HL-60/S4 treated with phorbol 12-myristate 13-acetate at 8.2 ng/mL for 4 days and 3 days (cell line): Measurements from ENCODE around the gene AP1M2.
"Not testable (repeated sequence)": the region's sequence is repeated elsewhere in the genome, so short reads cannot be mapped to it uniquely, and the experiment has no call there.

ENCODE experiments used
- in situ Hi-C: fragments of 300-500 bp; cut with MboI; formaldehyde crosslinking; loops from 2 replicates; pipeline ENCODE4 v1.15.0; 2022; ENCODE audit warnings: low sequenced_read_pairs

Gene AP1M2

DNA sequence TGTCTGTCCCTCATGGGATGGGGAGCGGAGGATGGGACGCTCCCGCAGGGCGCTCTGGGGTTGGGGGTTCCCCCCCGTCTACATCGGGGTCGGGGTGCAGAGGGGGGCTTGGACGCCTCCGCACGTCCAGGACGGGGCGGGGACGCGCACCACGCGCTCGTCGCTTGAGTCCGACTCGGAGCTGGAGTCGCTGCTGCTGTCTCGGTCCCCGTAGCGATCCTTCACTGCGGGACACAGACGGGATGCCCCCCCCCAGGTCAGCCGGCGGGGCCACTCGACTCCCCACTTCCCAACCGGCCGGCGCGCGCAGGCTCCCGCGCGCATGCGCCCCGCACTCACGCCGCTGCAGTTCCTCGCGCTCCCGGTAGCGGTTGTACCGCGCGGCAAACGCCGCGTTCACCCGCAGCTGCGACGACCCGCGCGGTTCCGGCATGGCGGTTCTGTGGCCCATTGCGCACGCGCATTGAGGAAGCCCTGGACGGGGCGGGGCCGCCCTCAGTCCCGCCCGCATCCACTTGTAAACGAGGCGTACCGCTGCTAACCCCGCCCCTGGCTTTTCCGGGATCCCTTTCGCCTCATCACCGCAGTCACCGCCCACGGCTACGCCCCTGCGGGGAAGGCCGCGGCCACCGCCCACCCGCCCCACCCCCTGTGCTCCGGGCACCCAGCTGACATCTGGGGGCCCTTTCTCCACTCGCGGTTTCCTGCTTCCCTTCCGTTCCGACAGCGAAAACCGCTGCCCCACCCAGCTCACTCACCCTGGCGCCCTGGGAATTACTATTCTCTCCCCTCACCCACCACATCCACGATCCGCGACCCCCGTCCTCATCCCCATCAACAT, 21.3 kb downstream of the AP1M2 start, which contains the start of gene KRI1:
TSS of gene KRI1 (minus strand) at position 444 of the 841 bp plus-strand sequence. CDS start at position 433, 11 bp downstream.
- in situ Hi-C loops, result no loop called here

DNA sequence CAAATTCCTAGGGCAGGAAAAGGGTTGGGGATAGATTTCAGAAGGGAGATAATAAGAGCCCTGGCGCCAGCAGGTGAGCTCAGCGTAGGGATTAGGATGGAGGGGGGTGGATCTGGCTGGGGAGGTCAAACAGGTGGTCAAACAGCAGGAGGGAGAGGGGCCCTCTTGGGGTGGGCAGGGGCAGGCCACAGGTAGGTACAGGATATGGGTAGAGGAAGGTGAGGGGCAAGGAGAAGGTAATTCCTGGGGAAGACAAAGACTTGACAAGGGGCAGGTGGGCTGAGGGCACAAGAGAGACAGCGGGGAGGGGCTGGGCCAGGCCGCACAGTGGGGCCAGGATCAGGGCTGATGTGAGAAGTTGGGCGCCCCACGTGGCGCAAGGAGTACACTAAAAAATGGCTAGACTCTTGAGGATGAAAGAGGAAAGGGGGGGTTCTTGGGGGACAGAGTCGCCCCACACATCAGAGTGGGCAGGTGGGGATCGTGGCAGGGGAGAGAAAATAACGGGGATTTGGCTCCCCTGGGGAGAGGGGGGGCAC, 22.0 kb downstream of the AP1M2 start:
- in situ Hi-C loops, result no loop called here

DNA sequence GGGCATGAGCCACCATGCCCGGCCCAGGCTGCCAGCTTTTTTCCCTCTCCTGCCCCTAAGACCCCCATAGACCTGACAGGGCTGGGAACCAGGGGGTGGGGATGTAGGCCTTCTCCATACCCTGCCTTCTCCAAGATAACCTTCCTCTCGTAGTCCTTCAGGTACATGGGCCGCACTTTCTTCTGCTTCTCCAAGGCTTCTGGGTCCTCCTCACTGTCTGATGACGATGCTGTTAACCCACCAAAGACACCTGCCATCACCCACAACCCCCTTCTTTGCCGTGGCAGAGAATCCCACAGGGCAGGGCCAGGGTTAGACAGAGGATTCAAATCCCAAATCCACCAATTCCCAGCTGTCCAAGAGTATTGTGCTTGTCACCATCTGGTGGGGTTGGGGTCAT, 24.5 kb downstream of the AP1M2 start:
- in situ Hi-C loops, result no loop called here

DNA sequence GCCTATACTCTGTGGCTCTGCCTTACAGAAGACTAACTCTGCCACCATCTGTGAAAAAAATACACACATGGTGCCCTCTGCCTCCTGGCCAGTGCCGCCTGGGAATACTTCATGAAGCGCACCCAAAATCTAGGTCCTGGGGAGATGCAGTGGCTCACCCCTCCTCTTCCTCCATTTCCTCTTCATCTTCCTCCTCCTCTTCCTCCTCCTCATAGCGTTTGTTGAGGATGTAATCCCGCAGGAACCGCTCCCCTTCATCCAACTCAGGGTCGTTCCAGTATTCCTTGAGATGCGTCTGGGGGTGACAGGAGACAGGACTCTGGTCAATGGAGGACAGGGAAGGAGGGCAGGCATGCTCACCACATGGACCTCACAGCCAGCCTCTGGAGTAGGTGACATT, 27.0 kb downstream of the AP1M2 start:
- in situ Hi-C loops, result no loop called here

- in situ Hi-C loops, result no loop called here
Measured at GRCh38 chr19:10557603-10558197, 29.4 kb downstream of the AP1M2 start.

DNA sequence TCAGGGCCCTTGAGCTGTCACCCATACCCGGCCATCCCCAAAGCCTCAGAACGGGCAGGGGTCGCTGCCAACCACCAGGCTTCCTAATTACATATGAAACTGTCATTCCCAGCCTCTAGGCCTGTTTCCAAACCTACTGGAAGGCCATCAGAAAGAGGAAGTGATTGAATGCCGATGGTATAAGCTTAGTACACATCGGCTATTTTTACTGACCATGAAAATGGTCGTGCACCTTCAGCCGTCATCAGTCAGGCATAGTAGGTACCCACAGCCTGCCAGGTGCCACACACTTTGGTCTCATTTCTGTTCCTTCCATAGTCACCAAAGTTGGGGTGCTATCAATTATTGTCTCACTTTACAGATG, 31.5 kb downstream of the AP1M2 start:
- in situ Hi-C loops, result no loop called here

- in situ Hi-C loops, result no loop called here
Measured at GRCh38 chr19:10554760-10555609, 32.1 kb downstream of the AP1M2 start.

- in situ Hi-C loops, result no loop called here
Measured at GRCh38 chr19:10553943-10554381, 33.1 kb downstream of the AP1M2 start.

DNA sequence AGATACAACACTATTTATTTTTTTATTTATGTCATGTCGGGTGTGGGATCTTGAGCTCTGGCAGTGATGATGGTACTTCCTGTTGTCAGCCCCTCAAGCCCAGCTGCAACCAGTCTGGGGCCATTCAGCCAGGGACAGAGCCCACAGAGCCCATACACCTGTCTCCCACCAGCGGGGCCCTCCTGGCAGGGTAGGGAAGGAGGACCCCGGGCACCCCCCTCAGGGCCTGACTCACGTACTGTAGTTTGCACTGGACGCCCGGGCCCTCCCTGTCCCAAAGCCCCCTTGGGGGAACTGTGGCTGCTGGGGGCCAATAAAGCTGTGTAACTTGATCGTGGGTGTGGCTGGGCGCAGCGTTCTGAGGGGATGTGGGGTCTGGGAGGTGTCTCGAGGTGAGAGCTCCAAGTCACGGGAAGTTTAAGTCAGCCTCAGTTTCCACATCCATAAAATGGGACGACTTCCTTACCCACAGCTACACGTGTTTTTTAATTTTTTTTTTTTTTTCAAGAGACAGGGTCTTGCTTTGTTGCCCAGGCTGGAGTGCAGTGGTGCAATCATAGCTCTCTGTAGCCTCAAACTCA, 33.9 kb downstream of the AP1M2 start:
- in situ Hi-C loops, result no loop called here

DNA sequence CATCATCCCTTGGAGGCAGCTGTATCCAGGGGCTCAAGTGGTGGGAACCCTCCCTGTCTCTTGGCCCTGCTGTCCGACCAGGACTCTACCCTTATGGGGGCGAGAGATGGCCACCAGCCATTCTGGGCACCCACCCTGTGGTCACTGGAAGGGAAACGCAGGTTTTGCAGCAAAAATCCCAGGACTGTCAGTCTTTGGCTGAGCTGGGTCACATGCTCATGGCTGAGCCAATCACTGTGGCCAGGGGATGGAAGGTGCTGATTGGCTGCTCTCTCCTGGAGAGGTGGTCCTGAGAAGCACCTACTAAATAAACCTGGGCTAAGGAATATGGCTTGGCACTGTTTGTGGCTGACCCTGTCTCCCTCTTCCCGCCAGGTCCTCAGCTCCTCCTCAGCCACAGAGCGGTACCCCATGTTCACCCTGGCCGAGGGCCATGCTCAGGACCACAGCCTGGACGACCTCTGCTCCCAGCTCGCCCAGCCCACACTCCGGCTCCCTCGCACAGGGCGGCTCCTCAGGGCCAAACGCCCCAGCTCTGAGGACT, 34.5 kb downstream of the AP1M2 start:
- in situ Hi-C loops, result no loop called here

GRCh38 chr19:10551698-10552301, 35.3 kb downstream of the AP1M2 start:
- in situ Hi-C loops, result no loop called here

DNA sequence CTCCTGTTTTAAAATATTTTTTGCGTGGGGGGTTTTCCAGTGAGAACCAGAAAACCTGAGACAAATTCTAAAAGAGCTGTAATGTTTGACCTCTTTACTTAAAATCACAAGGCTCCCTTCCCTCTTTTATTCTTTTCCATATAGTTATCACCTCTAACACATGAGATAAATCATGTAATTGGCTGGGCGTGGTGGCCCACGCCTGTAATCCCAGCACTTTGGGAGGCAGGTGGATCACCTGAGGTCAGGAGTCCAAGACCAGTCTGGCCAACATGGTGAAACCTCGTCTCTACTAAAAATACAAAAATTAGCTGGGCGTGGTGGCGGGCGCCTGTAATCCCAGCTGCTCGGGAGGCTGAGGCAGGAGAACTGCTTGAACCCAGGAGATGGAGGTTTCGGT, 36.1 kb downstream of the AP1M2 start:
- in situ Hi-C loops, result not testable (repeated sequence)

- in situ Hi-C loops, result no loop called here
Measured at GRCh38 chr19:10550336-10550735, 36.8 kb downstream of the AP1M2 start.

GRCh38 chr19:10549733-10550132, 37.4 kb downstream of the AP1M2 start:
- in situ Hi-C loops, result no loop called here

DNA sequence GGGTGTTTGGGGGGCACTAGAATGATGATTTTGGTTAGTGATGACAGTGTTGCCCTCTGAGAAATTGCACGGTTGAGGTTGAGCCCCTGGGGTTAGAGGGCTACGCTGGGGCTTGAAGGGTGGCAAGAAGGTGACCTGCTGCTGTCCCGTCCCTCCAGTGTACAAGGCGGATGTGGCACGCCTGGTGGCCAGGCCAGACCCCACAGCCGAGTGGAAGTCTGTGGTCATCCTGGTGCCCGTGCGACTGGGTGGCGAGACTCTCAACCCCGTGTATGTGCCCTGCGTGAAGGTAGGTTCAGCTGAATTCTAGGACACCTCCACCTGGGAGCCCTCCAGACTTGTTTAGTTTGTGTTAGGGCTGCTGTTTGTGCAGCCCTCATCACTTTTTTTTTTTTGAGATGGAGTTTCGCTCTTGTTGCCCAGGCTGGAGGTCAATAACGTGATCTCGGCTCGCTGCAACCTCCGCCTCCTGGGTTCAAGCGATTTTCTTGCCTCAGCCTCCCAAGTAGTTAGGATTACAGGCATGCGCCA, 38.3 kb downstream of the AP1M2 start:
- in situ Hi-C loops, result no loop called here

- in situ Hi-C loops, result no loop called here
Measured at GRCh38 chr19:10546817-10547216, 40.3 kb downstream of the AP1M2 start.

DNA sequence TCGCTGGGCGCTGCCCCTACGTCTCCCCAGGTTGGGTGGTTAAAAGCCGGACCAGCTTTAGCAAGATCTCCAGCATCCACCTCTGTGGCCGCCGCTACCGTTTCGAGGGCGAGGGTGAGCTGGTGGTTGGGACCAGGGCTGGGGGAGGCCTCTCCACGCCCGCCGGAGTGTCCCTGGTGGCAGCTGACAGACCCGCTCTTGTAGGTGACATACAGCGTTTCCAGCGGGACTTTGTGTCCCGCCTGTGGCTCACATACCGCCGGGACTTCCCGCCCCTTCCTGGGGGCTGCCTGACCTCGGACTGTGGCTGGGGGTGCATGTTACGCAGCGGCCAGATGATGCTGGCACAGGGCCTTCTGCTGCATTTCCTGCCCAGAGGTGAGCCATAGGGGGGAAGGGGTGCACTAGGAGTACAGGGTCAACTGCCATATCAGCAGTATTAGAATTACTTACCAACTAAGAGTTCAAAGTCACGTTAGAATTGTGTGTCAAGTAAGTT, 42.3 kb downstream of the AP1M2 start:
- in situ Hi-C loops, result no loop called here

GRCh38 chr19:10544242-10544752, 42.8 kb downstream of the AP1M2 start:
- in situ Hi-C loops, result no loop called here

DNA sequence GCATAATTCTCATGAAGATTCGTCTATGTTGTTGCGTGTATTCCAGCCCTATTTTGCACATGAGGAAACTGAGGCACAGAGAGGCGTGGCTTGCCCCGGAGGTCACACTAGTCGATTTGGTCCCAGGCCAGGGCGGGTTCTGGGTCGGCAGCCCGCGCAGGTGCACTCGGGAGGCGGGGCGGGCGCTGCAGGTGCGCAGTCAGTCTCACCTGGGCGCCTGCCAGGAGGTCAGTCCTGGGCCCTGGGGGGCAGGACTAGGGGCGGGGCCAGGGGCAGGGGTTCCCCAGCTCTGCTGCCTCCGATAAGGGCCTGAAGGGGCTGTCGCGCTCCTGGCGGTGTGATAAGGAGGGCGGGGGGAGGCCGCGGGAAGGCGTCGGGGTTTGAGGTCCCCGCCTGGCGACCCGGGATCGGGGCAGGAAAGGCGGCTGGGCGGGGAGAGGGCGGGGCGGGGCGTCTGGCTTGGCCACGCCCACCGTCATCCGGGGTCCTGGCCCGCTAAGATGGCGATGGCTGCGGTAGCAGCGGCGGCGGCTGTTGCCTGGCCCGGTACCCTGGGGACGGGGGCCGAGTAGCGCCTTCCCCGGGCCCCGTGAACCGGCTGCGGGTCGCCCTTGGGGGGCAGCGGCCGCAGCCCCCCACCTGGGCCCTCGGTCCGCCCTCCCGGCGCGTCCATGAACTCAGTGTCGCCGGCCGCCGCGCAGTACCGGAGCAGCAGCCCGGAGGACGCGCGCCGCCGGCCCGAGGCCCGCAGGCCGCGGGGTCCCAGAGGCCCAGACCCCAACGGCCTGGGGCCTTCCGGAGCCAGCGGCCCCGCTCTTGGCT, 43.5 kb downstream of the AP1M2 start, which contains the start of gene ATG4D:
TSS of gene ATG4D (plus strand) at position 485 of the 822 bp plus-strand sequence. CDS start at position 672, 187 bp downstream.
- in situ Hi-C loops, result no loop called here
